Right lobe of liver (tissue), 4 donors: ENCODE results near the gene IGFBPL1.

ENCODE experiments used
- CTCF ChIP-seq, 4 donors: fragments of 200-600 bp in 3 of 4; fragments of 450-650 bp in 1 of 4; IDR thresholded peaks; one replicate each; pipeline versions ENCODE4 v1.5.1 to v1.8.0; 2016 to 2022; ENCODE audit warnings: antibody characterized with exemption in 4 of 4, mild to moderate bottlenecking in 2 of 4
- POLR2A ChIP-seq: fragments of 450-650 bp; IDR thresholded peaks from one replicate; pipeline ENCODE4 v1.6.1; 2017; ENCODE audit warnings: antibody characterized with exemption, mild to moderate bottlenecking
- donor health status: DM: no; HTN: no; CAD: no.
- donor health status: DM: no; HTN: no; CAD: no.
- donor health status: DM: no; HTN: yes; CAD: no.

GRCh38 chr9:38406476-38407186 lies 17.6 kb downstream of the IGFBPL1 start:
- TF ChIP-seq CTCF (IDR thresholded peaks at IDR 0.05) = no peak
- TF ChIP-seq POLR2A = no peak
